GM20431 (cell line): ENCODE data around the gene PDE8A.
"Not testable (repeated sequence)": the region's sequence is repeated elsewhere in the genome, so short reads cannot be mapped to it uniquely, and the experiment has no call there.

Experiments used
- in situ Hi-C: fragments of 300-500 bp; cut with MseI, MboI; formaldehyde crosslinking; loops from one replicate; pipeline ENCODE4 v1.15.0; 2020; ENCODE audit warnings: low sequenced_read_pairs; ENCODE audit not compliant: unreplicated experiment

PDE8A gene

GRCh38 chr15:85007741-85008397, 26.2 kb downstream of the PDE8A start:
- in situ Hi-C loops = no loop called here

GRCh38 chr15:85008474-85009260, 27.0 kb downstream of the PDE8A start:
- in situ Hi-C loops = no loop called here

GRCh38 chr15:85009435-85009834, 27.8 kb downstream of the PDE8A start:
- in situ Hi-C loops = no loop called here

- in situ Hi-C loops = no loop called here
These were observed 28.4 kb downstream of the PDE8A start for GRCh38 chr15:85010071-85010385.

GRCh38 chr15:85010386-85011159, 28.9 kb downstream of the PDE8A start:
- in situ Hi-C loops = no loop called here

GRCh38 chr15:85011160-85011571, 29.5 kb downstream of the PDE8A start:
- in situ Hi-C loops = no loop called here

GRCh38 chr15:85011724-85012123, 30.1 kb downstream of the PDE8A start:
- in situ Hi-C loops = not testable (repeated sequence)

GRCh38 chr15:85013785-85014184, 32.1 kb downstream of the PDE8A start:
- in situ Hi-C loops = no loop called here

GRCh38 chr15:85014932-85015331, 33.3 kb downstream of the PDE8A start:
- in situ Hi-C loops = no loop called here

GRCh38 chr15:85016275-85016674, 34.6 kb downstream of the PDE8A start:
- in situ Hi-C loops = no loop called here

- in situ Hi-C loops = no loop called here
These were observed 38.3 kb downstream of the PDE8A start for GRCh38 chr15:85019815-85020590.

GRCh38 chr15:85021409-85021808, 39.8 kb downstream of the PDE8A start:
- in situ Hi-C loops = no loop called here

- in situ Hi-C loops = no loop called here
These were observed 41.3 kb downstream of the PDE8A start for GRCh38 chr15:85022860-85023403.

GRCh38 chr15:85024003-85024402, 42.3 kb downstream of the PDE8A start:
- in situ Hi-C loops = no loop called here

- in situ Hi-C loops = no loop called here
These were observed 43.1 kb downstream of the PDE8A start for GRCh38 chr15:85024509-85025336.

- in situ Hi-C loops = no loop called here
These were observed 44.0 kb downstream of the PDE8A start for GRCh38 chr15:85025516-85026251.

- in situ Hi-C loops = no loop called here
These were observed 44.8 kb downstream of the PDE8A start for GRCh38 chr15:85026304-85027032.

- in situ Hi-C loops = no loop called here
These were observed 45.4 kb downstream of the PDE8A start for GRCh38 chr15:85027033-85027380.
